Glomerular endothelial cell (primary cell): ENCODE measurements around the gene SH3D21. TPM values are rescaled to one million over a fixed set of nuclear protein-coding genes. Genes with fewer than 3 reads are reported as not detected.

Experiments used
- DNase-seq: peaks from one replicate; pipeline ENCODE4 v3.0.0-alpha.2; 2011; ENCODE audit warnings: low read depth, low spot score; ENCODE audit errors: extremely low read depth
- total RNA-seq: library from RNA; depleted of rRNA; stranded (reverse); fragments of >200 nt; gene quantifications from 2 replicates; pipeline ENCODE4 v1.2.3, GENCODE V29; 2015

SH3D21 gene
- total RNA-seq, 1 donor from 2014 or later, result 4.0 TPM

- DNase-seq, result no peak
Observed at GRCh38 chr1:36303244-36303643, 2.9 kb upstream of the SH3D21 start.

- no peak for DNase-seq
Observed at GRCh38 chr1:36303650-36304360, 2.4 kb upstream of the SH3D21 start.

GRCh38 chr1:36304521-36304920, 1.6 kb upstream of the SH3D21 start:
- DNase-seq, result no peak

- DNase-seq, result no peak
Observed at GRCh38 chr1:36304970-36305914, 926 bp upstream of the SH3D21 start.

- no peak for DNase-seq
Observed at GRCh38 chr1:36305915-36306209, 306 bp upstream of the SH3D21 start.

- DNase-seq, result no peak
Observed at GRCh38 chr1:36306902-36307456, 811 bp downstream of the SH3D21 start.

- DNase-seq, result no peak
Observed at GRCh38 chr1:36307601-36308330, 1.6 kb downstream of the SH3D21 start.

GRCh38 chr1:36309397-36309796, 3.2 kb downstream of the SH3D21 start:
- DNase-seq, result no peak

- DNase-seq, result no peak
Observed at GRCh38 chr1:36320291-36320761, 14.2 kb downstream of the SH3D21 start.

GRCh38 chr1:36320767-36321118, 14.6 kb downstream of the SH3D21 start:
- DNase-seq, result no peak

- no peak for DNase-seq
Observed at GRCh38 chr1:36321119-36321951, 15.2 kb downstream of the SH3D21 start.

- DNase-seq, result no peak
Observed at GRCh38 chr1:36322041-36322785, 16.0 kb downstream of the SH3D21 start.

GRCh38 chr1:36322786-36323635, 16.8 kb downstream of the SH3D21 start:
- no peak for DNase-seq

GRCh38 chr1:36323636-36324352, 17.6 kb downstream of the SH3D21 start, which contains the start of gene EVA1B:
Gene EVA1B (minus strand): TSS chr1:36323645. CDS start chr1:36323037, 608 bp downstream.
- no peak for DNase-seq

GRCh38 chr1:36324353-36324703, 18.2 kb downstream of the SH3D21 start:
- DNase-seq, result no peak

- no peak for DNase-seq
Observed at GRCh38 chr1:36326499-36326898, 20.3 kb downstream of the SH3D21 start.

- no peak for DNase-seq
Observed at GRCh38 chr1:36327421-36328087, 21.4 kb downstream of the SH3D21 start.
